ENCODE results near the gene C10orf67.
A peak's percentile ranks its signal among the peaks of the same experiment; 100 is the strongest.
"Not testable (repeated sequence)": the region's sequence is repeated elsewhere in the genome, so short reads cannot be mapped to it uniquely, and the experiment has no call there.

The C10orf67 gene

GRCh38 chr10:23344241-23344841 is at the start of gene C10orf67:
Gene C10orf67, minus strand, starts transcription at chr10:23344797. Its CDS starts 23 bp downstream, at chr10:23344774.
- peak; percentile 47 for DNase-seq

DNA sequence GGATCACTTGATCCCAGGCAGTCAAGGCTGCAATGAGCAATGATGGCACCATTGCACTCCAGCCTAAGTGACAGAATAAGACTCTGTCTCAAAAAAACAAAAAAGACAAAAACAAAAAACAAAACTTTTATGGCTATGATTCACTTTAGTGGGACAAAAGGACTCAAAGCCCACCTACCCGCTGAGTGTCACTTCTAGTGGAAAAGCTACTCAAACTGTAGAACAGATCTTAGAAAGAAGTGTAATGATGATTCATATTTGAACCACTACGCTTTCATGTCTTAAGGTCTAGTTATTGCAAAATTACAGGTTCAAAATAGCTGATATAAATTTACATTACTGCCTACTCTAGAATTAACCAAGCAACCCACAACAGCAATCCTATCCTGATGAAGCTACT is 47.2 kb upstream of the C10orf67 start:
- DNase-seq, result peak; percentile 73

- DNase-seq, result no peak
Observed at GRCh38 chr10:23390809-23391208, 46.2 kb upstream of the C10orf67 start.

GRCh38 chr10:23390408-23390807 is 45.8 kb upstream of the C10orf67 start:
- DNase-seq, result not testable (repeated sequence)

- DNase-seq, result not testable (repeated sequence)
Observed at GRCh38 chr10:23387516-23387915, 42.9 kb upstream of the C10orf67 start.

GRCh38 chr10:23386052-23386451 is 41.5 kb upstream of the C10orf67 start:
- DNase-seq, result no peak

DNA sequence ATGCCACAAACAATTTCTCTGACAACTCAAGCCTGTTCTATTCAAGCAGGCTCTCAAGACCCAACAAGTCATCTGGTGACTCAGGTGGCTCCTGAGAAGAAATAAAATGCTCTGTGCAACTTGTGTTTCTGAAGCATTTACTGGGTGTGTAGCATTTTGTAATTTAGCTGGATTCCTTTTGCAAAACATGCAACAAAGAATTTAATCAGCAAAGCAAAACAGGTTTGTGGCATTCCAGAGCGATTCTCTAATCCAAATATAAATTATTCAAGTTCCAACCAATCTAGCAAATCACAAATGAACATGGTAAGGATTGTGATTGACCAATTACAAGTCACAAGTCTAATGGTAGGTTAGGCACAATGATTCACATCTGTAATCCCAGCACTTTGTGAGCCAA is 39.8 kb upstream of the C10orf67 start:
- DNase-seq, result no peak

DNA sequence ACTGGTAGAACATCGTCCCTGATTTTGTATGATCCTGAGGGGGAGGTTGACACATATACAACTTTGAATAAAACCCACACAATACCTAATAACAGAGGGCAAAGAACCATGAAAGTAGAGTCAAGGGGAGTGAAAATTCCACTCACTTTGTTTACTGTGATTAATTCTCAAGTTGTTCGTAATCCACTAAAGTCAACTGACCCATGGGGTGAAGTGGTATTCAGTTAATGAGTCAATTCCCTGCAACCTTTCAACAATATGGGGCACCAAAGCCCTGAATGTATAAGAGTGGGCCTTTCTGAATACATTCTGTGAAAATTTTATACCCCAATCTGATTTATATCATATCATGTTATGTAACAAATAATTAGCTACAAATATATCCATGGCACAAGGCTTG is 39.0 kb upstream of the C10orf67 start:
- DNase-seq, result no peak

DNA sequence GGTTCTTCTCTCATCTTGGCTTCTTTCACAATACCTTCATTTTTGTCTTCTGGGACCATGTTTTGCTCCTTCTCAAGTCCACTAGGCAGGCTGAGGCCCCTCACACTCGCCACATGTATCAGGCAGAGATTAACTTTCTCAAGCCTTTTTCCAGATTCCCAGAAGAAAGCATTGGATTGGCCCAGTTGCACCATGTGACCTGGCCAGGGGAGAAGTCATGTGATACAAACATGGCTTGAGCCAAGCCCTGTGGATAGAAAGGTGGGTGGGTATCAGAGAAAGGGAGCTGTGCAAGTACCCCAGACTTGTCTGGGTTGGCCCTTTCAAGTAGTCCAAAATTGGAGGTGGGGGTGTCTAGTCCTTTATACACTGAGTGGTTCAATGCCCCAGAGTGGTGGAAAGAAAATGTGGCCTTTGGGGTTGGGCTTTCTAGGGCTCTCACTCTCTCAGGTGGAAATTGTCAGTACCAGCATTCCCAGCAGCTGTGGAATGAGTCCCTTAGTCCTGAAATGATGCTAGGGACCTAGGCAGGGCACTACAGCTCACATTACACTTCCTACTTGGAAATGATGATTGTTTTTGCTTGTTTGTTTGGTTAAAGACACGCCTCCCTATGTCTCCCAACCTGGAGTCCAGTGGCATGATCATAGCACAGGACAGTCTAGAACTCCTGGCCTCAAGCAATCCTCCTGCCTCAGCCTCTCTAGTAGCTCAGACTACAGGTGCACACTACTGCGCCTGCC is 36.9 kb upstream of the C10orf67 start:
- DNase-seq, result no peak

DNA sequence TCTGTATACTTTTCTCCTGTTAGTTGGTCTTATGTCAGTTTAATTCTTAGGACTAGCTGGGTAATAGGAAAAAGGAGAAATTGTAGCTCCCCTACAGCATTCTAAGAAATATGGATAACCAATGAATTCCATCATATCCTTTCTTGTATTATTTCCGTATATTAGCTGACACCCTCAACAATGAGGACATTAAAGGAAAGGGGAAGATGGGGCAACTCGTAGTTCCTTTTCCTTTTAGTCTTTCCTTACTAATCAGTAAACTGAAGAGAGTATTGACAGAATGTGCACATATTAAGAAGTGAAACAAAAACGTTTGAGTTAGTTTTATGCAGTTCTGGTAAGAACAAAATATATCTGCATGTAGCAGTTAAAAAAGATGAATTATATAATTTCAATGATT is 35.1 kb upstream of the C10orf67 start:
- DNase-seq, result no peak

DNA sequence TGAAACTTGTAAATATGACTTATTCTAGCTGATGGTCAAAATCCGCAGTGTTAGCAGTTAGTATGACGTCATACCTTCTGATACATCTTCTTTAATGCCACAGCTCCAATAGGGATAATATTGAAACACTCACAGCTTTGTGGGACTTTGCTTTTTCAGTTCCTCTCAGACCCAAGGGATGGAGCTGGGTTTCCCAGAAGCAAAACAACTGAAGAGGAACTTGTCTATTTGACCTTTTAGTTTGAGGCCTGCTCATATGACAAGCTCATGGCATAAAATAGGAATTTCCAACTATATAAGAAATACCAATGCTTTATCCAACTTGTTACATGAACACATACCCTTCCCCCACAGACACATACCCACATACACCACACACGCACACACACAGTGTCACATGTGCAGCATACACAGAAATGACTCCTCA is 31.6 kb upstream of the C10orf67 start:
- no peak for DNase-seq

DNA sequence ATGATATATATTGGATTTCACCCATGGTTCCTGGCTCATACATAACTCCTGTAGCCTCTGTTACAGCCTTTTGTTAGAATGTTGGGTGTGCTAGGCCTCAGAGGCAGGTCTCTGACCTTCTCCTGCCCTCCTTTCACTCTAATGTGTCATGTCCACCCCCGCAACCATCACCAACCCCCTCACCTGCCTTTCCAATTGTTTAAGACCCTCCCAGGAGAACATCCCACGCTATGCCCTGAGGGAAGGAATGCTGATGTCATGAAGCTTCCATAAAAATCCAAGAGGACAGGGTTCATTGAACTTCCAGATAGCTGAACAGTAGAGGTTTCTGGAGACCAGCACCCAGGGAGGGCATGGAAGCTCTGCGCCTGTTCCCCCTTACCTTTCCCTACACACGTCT is 30.8 kb upstream of the C10orf67 start:
- no peak for DNase-seq

GRCh38 chr10:23373156-23373555 is 28.6 kb upstream of the C10orf67 start:
- DNase-seq, result no peak

GRCh38 chr10:23371073-23371472 is 26.5 kb upstream of the C10orf67 start:
- no peak for DNase-seq

DNA sequence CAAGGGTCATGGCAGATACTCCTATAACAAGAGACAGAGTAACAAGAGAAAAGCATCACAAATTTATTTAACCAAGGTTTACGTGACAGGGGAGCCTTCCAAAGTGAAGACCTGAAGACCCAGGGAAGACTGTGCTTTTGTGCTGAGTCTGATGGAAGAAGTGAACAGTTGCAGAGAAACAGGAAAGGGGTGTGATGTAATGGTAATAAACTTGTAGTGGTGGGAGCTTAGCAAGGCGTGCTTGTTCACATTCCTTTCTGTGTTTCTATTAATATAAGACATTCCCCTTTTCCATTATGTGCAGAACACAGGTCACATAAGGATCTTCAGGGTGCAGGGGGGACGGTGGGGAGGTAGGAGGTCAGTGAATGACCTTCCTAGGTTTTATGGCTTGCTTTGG is 25.5 kb upstream of the C10orf67 start:
- DNase-seq, result no peak

DNA sequence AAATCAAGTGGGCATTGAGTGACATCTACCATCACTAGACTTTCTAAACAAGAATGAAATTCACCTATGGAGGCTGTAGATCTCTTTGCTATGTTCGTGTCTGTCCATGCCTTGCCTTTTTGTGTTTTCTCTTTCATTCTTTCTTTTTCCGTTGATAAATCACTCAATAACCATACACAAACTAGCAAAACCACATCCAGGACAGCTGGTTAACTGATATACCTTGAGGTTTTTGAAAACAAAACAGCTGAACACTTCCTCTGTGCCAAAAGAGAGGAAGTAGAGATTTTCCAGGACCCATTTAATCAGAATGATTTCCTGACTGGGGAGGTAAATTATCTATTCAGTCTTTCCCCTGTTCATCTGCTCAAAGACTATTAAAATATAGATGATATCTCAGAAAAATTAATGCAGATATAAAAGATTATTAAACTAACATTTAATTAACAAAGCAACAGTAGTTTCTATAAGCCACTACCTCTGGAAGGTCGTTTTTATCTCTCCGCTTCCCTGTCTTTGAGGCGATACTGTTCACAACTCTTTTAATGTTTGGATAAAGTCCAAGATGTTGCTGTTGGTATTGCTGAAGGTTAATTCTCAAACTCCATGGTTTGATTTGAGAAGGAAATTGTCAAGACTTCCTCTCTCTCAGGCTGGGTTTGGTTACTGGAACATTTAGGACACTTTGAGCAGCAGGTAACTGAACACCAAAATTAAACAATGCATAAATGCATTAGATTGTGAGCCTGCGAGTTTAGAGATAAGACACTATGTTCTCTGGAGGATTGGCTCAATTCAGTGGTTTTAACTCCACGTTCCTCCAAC is 24.4 kb upstream of the C10orf67 start:
- DNase-seq, result peak; percentile 78

DNA sequence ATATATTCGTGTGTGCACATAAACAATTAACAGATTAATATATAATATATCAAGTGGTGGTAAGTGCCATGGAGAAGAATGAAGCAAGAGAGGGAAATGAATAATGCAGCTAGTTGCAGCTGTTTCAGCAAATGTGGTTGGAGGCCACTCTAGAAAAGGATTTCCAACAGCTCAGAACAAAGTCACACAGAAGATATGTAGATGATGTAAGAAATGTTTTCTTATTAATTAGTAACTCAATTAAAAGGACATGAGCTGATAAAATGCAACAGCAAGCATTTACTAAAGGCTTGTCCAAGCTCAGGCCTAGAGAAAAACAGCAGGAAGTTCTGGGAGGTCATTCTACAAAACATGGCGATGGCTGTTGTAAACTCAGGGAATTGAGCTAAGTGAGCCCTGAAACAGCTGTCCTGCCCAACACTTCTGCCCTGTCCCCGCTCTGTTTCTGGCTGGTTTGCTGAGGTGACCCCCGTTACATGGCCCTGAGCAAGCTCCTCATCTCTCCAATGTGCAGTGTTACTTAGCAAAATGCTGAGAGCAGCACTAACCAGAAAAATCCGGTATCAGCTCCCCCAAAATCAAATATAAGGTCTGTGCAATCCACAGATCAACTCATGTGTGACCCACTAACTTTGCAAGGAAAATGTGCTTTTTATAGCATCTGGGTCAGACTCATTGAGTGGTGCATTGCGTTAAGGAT is 23.4 kb upstream of the C10orf67 start:
- peak; percentile 33 for DNase-seq

DNA sequence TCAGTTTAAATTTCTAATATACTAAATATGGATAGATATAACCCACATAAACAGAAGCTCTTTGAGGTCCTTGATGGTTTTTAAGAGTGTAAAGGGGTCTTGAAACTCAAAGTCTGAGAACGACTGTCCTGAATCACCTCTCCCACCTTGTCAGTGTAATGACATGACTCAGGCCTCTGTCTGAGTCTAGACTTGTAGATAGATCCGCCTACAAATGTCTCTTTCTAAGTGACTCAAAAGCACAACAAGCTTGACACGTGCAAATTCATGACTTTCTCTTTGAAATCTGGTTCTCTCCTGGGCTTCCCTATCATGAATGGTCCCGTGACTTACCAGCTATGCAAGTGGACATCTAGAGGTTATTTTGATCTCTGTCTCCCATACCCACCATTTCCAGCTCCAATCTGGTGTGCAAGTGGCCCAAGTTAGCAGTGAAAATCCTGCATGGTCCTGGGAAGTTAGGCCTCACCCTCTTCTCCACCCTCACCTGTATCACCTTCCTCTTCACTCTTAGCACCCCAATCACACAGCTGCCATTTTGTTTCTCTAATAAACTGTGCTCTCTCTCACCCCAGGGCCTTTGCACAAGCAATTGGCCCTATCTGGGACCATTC is 20.9 kb upstream of the C10orf67 start:
- peak; percentile 81 for DNase-seq

- peak; percentile 66 for DNase-seq
Observed at GRCh38 chr10:23364378-23364777, 19.8 kb upstream of the C10orf67 start.

- no peak for DNase-seq
Observed at GRCh38 chr10:23363793-23364135, 19.2 kb upstream of the C10orf67 start.

GRCh38 chr10:23362879-23363792 is 18.5 kb upstream of the C10orf67 start:
- DNase-seq, result peak; percentile 76
